T-cell (primary cell): ENCODE measurements around the gene TEX19. TPM values are rescaled to one million over a fixed set of nuclear protein-coding genes. Genes with fewer than 3 reads are reported as not detected.

Experiments
- ATAC-seq, 4 experiments: fragments of 200-7000 bp in 3 of 4; fragments of 150-1000 bp in 1 of 4; cut with Tn5 transposase; replicated peaks in 1 of 4; 1 replicate in 3 of 4; 2 replicates in 1 of 4; pipeline ENCODE4 v1.10.0; 2021; ENCODE audit warnings: moderate library complexity in 3 of 4, mild to moderate bottlenecking in 2 of 4, moderate number of reproducible peaks in 1 of 4
- CTCF ChIA-PET, 2 donors: fragments of 300-600 bp; sonication (Branson Sonifier 250); formaldehyde crosslinking; loops; one replicate each; lab custom pipeline; 2022; ENCODE audit warnings: antibody characterized with exemption in 2 of 2; lab: Charles Lee
- POLR2A ChIA-PET, 2 donors: fragments of 300-600 bp; sonication (Branson Sonifier 250); formaldehyde crosslinking; loops; one replicate each; lab custom pipeline; 2022; ENCODE audit warnings: antibody characterized with exemption in 2 of 2; lab: Charles Lee
- DNase-seq, 35 experiments: peaks; one replicate each; pipeline versions ENCODE4 v3.0.0 to v3.0.0-alpha.2; 2013 to 2023
- H3K27ac ChIP-seq: one replicate; pipeline ENCODE4 v1.5.1; 2013; ENCODE audit warnings: low read length
- H3K27me3 ChIP-seq, 2 experiments: replicated peaks in 1 of 2; 1 replicate in 1 of 2; 2 replicates in 1 of 2; pipeline versions ENCODE4 v1.6.1 to v1.7.0; 2013; ENCODE audit warnings: low read length in 1 of 2, mixed read lengths in 1 of 2; ENCODE audit not compliant: control insufficient read depth in 2 of 2, insufficient read depth in 2 of 2; ENCODE audit errors: extremely low read depth in 1 of 2
- H3K36me3 ChIP-seq, 2 donors: 1 replicate in 1 of 2; 2 replicates in 1 of 2; pipeline versions ENCODE4 v1.6.1 to v1.7.0; 2013; ENCODE audit warnings: low read length in 1 of 2; ENCODE audit not compliant: control insufficient read depth in 2 of 2, insufficient read depth in 1 of 2; ENCODE audit errors: extremely low read depth in 1 of 2
- H3K4me1 ChIP-seq, 2 experiments: 1 replicate in 1 of 2; 2 replicates in 1 of 2; pipeline versions ENCODE4 v1.6.1 to v1.7.0; 2013; ENCODE audit warnings: low read length in 2 of 2, mixed read lengths in 1 of 2; ENCODE audit not compliant: insufficient read depth in 2 of 2, control insufficient read depth in 1 of 2; ENCODE audit errors: extremely low read depth in 1 of 2
- H3K4me3 ChIP-seq, 2 donors: 1 replicate in 1 of 2; 2 replicates in 1 of 2; pipeline versions ENCODE4 v1.5.1 to v1.7.0; 2013; ENCODE audit warnings: mild to moderate bottlenecking in 2 of 2, low read length in 1 of 2, moderate library complexity in 1 of 2; ENCODE audit not compliant: control insufficient read depth in 1 of 2; ENCODE audit errors: extremely low read depth in 1 of 2
- H3K9me3 ChIP-seq: 2 replicates; pipeline ENCODE4 v1.7.0; 2013
- H3K27ac Mint-ChIP-seq, 2 donors: one replicate each; pipeline ENCODE4 v1.8.0; 2020 to 2021; ENCODE audit warnings: mild to moderate bottlenecking in 2 of 2, mixed read lengths in 2 of 2
- H3K27me3 Mint-ChIP-seq, 2 donors: one replicate each; pipeline ENCODE4 v1.8.0; 2021 to 2022; ENCODE audit warnings: mixed read lengths in 2 of 2
- H3K36me3 Mint-ChIP-seq: one replicate; pipeline ENCODE4 v1.8.0; 2021; ENCODE audit warnings: mixed read lengths
- H3K4me1 Mint-ChIP-seq, 3 donors: one replicate each; pipeline ENCODE4 v1.8.0; 2020 to 2022; ENCODE audit warnings: mixed read lengths in 3 of 3, mild to moderate bottlenecking in 1 of 3
- H3K4me3 Mint-ChIP-seq, 3 donors: one replicate each; pipeline ENCODE4 v1.8.0; 2020 to 2022; ENCODE audit warnings: mild to moderate bottlenecking in 3 of 3, mixed read lengths in 3 of 3, moderate library complexity in 3 of 3
- H3K9me3 Mint-ChIP-seq, 3 donors: one replicate each; pipeline ENCODE4 v1.8.0; 2020 to 2022; ENCODE audit warnings: mixed read lengths in 3 of 3
- WGBS: methylation state at CpG from one replicate; pipeline ENCODE4 v1.1.5; 2013; ENCODE audit warnings: missing lambda C conversion rate; ENCODE audit not compliant: insufficient coverage; 5-methylcytosine and 5-hydroxymethylcytosine counted together
- total RNA-seq, 35 experiments: library from RNA in 6 of 35; stranded (reverse) in 6 of 35; fragments of 120-200 nt in 1 of 35; gene quantifications; one replicate each; pipeline versions ENCODE4 v1.2.1 to v1.2.4 and lab custom pipeline; 2013 to 2026

Gene TEX19
- total RNA-seq, 5 donors from 2014 or later (not counting 1 experiment from before 2014, with no cell fraction given): not detected

DNA sequence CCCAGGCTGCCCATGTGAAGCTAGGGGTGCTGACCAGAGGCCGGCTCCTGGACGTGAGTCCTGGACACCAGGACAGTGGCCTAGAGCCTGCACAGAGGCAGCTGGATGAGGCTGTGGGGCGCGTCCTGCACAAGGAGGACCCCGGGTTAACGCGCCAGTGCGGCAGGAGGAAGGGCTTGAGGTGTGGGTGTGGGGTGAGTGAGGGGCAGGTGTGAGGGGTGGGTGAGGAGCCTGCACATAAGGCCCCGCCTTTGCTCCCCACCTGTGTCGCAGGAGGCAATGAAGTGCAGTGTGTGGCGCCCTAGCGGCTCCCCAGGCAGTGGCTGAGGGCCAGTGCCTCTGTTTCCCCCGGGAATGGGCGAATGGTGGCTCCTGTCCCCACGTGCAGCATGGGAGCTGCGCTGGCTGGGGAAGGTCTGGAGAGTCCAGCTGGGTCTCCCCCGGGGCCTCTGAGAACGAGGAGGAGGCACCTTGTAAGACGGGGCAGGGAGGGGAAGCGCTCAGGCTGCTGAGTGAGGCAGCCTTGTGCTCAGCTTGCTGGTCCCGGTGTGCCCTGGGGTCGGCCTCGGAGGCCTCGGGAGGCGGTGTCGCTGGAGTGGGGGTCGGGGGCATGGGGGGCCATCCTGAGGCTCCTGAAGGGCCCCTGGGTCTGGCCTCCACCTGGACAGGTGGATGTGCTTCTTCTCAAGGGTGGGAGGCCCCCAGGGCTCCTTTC lies 44.9 kb upstream of the TEX19 start:
- H3K4me3 Mint-ChIP-seq: no peak overlapping the region
- Histone ChIP-seq H3K4me3 (no peak overlapping the region), H3K27me3 (peaks cover 0 to 9% of the 10 kb centered on the region in 2 experiments), H3K36me3 (peaks cover 4 to 16% of the 10 kb centered on the region in 2 donors), H3K9me3 (no peaks in the 10 kb centered on the region), H3K27ac (peak overlapping the region; percentile 29), H3K4me1 (peaks cover 9 to 51% of the 10 kb centered on the region in 2 experiments)
- ATAC-seq (no peak), DNase-seq (no peak)
- H3K36me3 Mint-ChIP-seq: peaks cover 4% of the 10 kb centered on the region
- H3K27ac Mint-ChIP-seq: peak overlapping the region in 1 of 2 donors; percentile 91
- CTCF ChIA-PET: no interaction called here
- 84% methylated on average over 19 of the region's 27 CpGs for WGBS
- peaks cover 19 to 27% (median 19%) of the 10 kb centered on the region in 3 donors for H3K4me1 Mint-ChIP-seq
- POLR2A ChIA-PET: interaction anchor here in 1 of 2 donors (0.6 kb wide), 1 partner anchor 68 kb away, joined by 3 read pairs; no protein-coding TSS in a partner anchor
- no peaks in the 10 kb centered on the region for H3K9me3 Mint-ChIP-seq
- no peaks in the 10 kb centered on the region for H3K27me3 Mint-ChIP-seq

DNA sequence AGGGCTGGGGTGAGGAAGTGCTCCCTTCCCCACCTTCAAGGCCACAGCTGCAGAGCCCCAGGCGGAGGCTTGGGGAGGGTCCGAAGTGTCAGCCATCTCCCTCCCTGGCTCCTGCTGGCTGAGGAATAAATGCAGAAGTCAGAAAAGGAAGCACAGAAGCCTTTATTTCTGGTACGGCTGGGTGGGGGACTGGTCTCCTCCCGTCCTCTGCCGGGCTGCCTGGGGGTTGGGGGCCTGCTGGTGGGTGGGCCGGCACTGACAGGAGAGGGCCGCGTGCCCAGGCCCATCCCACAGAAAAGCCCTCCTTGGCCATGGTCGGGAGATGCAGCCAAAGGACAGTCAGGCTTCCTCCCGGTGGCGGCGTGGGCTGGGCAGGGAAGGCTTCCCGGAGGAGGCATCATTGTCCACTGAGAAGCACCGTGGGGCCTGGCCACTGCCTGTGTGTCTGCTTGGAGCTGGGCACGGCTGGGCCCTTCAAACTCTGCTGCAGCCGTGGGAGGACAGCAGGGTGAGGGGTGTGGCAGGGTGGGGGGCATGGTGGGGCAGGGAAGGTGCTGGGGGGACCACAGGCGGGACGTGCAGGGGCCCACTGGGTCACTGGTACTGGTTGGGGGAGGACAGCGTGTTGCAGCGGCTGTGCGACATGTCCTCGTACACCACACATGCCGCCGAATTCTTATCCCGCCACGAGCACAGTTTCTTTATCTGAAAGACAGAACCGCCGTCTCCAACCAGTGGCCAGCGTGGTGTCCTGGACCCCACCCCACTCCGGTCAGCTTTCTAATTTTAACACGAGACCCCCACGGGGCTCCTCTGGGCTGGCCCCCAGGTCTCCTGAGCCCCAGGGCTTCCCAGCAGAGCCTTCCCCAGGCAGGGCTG lies 44.1 kb upstream of the TEX19 start:
- Histone ChIP-seq H3K4me1 (peaks cover 9 to 51% of the 10 kb centered on the region in 2 experiments), H3K36me3 (peaks cover 4 to 16% of the 10 kb centered on the region in 2 donors), H3K9me3 (no peaks in the 10 kb centered on the region), H3K27me3 (peaks cover 0 to 9% of the 10 kb centered on the region in 2 experiments), H3K27ac (peak overlapping the region; percentile 49), H3K4me3 (peak overlapping the region; percentile 67 to 95)
- Mint-ChIP-seq H3K27me3 (no peaks in the 10 kb centered on the region), H3K27ac (peak overlapping the region in 1 of 2 donors; percentile 91), H3K9me3 (no peaks in the 10 kb centered on the region), H3K36me3 (peaks cover 4% of the 10 kb centered on the region), H3K4me3 (peak overlapping the region in 2 of 3 donors; percentile 86 to 88), H3K4me1 (peaks cover 18 to 24% (median 19%) of the 10 kb centered on the region in 3 donors)
- POLR2A ChIA-PET: interaction anchor here in 1 of 2 donors (0.5 kb wide), 1 partner anchor 20 kb away, joined by 4 read pairs; no protein-coding TSS in a partner anchor
- CTCF ChIA-PET: no interaction called here
- DNase-seq: no peak
- WGBS: 69% methylated on average over 27 of the region's 32 CpGs
- ATAC-seq: no peak

DNA sequence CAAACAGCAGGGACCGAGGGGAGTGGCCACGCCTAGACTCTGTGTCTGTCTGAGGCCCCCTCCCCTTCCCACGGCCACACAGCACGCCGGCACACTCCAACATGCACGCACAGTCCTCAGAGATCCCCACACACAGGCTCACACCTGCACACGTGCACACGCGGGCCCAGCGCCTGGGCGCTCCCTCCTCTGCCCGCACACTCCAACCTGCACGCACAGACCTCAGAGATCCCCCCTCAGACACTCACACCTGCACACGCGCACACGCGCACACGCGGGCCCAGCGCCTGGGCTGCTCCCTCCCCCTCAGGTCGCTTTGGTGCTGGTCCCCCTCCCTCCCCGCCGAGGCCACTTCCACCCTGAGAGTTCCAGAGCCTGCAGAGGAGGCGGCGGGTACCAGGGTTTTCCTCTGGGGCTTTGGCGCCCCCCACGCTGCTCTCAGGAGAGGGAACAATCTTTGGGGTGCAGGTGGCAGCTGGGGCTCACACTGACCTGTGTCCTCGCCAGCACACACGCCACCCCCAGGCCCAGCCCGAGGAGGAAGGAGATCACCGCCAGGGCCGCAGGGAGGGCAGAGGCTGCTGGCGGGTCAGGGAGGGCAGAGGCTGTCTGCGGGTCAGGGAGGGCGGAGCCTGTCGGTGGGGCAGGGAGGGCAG lies 43.2 kb upstream of the TEX19 start:
- ChIA-PET POLR2A (no interaction called here), CTCF (no interaction called here)
- Histone ChIP-seq H3K36me3 (peaks cover 4 to 16% of the 10 kb centered on the region in 2 donors), H3K4me3 (peak overlapping the region; percentile 67 to 95), H3K9me3 (no peaks in the 10 kb centered on the region), H3K27me3 (peaks cover 0 to 5% of the 10 kb centered on the region in 2 experiments), H3K27ac (peak overlapping the region; percentile 73), H3K4me1 (peaks cover 9 to 59% of the 10 kb centered on the region in 2 experiments)
- Mint-ChIP-seq H3K4me3 (peak overlapping the region in 2 of 3 donors; percentile 86 to 88), H3K4me1 (peaks cover 18 to 23% (median 20%) of the 10 kb centered on the region in 3 donors), H3K27me3 (no peaks in the 10 kb centered on the region), H3K27ac (peak overlapping the region; percentile 91 to 95), H3K36me3 (peaks cover 4% of the 10 kb centered on the region), H3K9me3 (no peaks in the 10 kb centered on the region)
- DNase-seq: peak in 32 of 35 experiments; percentile 32 to 73 (median 55)
- whole genome bisulfite sequencing: under 1% methylated on average over 32 of the region's 36 CpGs
- peak; percentile 58 to 72 (median 66) for ATAC-seq

DNA sequence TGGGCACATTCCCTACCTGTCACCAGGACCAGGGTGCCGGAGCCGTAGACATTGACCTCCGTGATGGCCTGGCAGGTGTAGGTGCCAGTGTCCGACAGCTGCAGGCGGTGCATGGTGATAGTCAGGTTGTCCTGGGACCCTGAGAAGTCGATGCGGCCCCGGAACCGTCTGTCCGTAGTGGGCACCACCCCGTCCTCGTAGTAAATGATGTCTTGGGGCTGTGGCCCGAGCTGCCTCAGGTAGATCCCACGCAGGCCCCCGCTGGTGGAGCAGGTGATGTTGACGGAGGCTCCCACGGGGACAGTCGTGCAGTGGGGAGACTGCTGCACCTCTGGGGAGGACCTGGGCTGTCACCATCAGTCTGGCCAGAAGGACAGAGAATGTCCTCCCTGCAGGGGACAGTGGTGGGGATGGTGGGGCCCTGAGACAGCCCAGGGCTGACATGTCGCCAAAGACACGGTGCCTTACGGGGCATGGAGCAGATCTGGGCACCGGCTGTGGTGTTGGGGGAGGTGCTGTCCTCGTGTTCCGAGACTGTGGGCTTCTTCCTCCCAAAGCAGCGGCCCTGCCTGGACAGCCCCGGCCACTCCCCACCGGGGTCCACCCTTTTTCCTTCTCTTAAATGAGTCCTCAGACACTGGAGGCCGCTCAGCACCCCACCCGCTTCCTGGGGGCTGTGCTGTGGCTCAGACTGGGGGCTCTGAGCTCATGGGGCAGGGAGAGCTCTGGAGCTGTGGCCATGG lies 42.2 kb upstream of the TEX19 start:
- Histone ChIP-seq H3K4me3 (peak overlapping the region; percentile 67 to 95), H3K36me3 (peaks cover 4 to 16% of the 10 kb centered on the region in 2 donors), H3K27ac (peak overlapping the region; percentile 73), H3K4me1 (peaks cover 10 to 68% of the 10 kb centered on the region in 2 experiments), H3K9me3 (no peaks in the 10 kb centered on the region), H3K27me3 (peaks cover 0 to 7% of the 10 kb centered on the region in 2 experiments)
- H3K27ac Mint-ChIP-seq: peak overlapping the region; percentile 91 to 95
- H3K9me3 Mint-ChIP-seq: no peaks in the 10 kb centered on the region
- H3K4me3 Mint-ChIP-seq: peak overlapping the region in 2 of 3 donors; percentile 86 to 88
- CTCF ChIA-PET: interaction anchor here (0.6 to 1.3 kb wide), 7 partner anchors 15 to 111 kb away, joined by 3 to 6 read pairs (median 3); no protein-coding TSS in a partner anchor
- H3K27me3 Mint-ChIP-seq: no peaks in the 10 kb centered on the region
- ATAC-seq: peak; percentile 26 to 34 (median 32)
- peaks cover 4% of the 10 kb centered on the region for H3K36me3 Mint-ChIP-seq
- peak in 5 of 35 experiments; percentile 23 to 53 (median 45) for DNase-seq
- H3K4me1 Mint-ChIP-seq: peaks cover 23 to 27% (median 27%) of the 10 kb centered on the region in 3 donors
- POLR2A ChIA-PET: interaction anchor here (0.6 to 0.8 kb wide), 4 partner anchors 10 to 24 kb away, joined by 3 to 6 read pairs (median 4); no protein-coding TSS in a partner anchor
- WGBS: 34% methylated on average over 16 of the region's 29 CpGs

DNA sequence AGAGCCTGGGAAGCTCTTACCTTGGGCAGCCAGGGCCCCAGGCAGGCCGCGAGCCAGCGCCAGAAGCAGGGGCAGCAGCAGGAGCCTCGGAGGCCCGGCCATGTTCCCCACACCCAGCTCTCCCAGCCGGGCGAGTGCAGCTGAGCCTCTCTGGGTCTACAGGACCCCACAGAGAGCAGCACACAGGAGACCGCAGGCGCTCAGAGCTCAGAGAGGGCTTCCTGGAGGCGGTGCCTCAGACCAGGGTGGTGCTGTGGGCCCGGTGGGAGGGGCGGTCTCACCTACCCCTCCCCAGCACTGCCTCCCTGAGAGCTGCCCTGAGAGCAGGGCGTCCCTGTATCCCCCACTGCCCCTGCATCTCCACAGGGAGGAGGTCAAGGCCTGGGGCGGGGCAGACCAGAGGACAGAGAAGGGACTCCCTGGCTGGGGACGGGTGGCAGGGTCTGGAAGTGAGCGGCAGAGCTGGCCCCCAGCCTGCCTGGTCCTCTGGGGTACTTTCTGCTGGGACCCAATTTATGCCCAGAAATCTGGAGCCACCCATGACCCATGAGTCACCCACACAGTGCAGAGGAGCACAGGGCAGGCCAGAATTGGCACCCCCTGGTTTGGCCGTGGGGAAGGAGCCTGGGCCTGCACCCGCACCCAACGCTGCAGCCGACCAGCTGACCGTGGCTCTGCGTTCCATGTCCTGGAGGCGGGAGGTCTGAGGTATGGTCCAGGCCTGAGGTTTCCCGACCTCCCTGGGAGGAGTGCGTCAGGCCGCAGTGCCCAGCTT lies 41.5 kb upstream of the TEX19 start, which contains the start of gene CD7:
Gene CD7 (minus strand): TSS at position 215 of the 775 bp plus-strand sequence. CDS start 113 bp downstream, at position 102.
- ATAC-seq: peak; percentile 76 to 80 (median 77)
- H3K9me3 Mint-ChIP-seq: no peaks in the 10 kb centered on the region
- H3K36me3 Mint-ChIP-seq: peaks cover 4% of the 10 kb centered on the region
- H3K9me3 ChIP-seq: no peaks in the 10 kb centered on the region
- ChIA-PET CTCF (interaction anchor here (0.6 to 1.3 kb wide), 8 partner anchors 15 to 111 kb away, joined by 3 to 6 read pairs (median 4); no protein-coding TSS in a partner anchor), POLR2A (interaction anchor here (0.6 to 0.8 kb wide), 4 partner anchors 10 to 25 kb away, joined by 3 to 6 read pairs (median 4); no protein-coding TSS in a partner anchor)
- H3K27ac Mint-ChIP-seq: peak within 1 kb of the TSS; percentile 91 to 95
- H3K4me3 ChIP-seq: peak within 1 kb of the TSS; percentile 67 to 95
- peaks cover 0 to 15% of the 10 kb centered on the region in 2 experiments for H3K27me3 ChIP-seq
- DNase-seq: peak in 34 of 35 experiments; percentile 52 to 82 (median 72)
- no peaks in the 10 kb centered on the region for H3K27me3 Mint-ChIP-seq
- H3K4me3 Mint-ChIP-seq: peak within 1 kb of the TSS in 2 of 3 donors; percentile 86 to 88
- peaks cover 10 to 75% of the 10 kb centered on the region in 2 experiments for H3K4me1 ChIP-seq
- H3K27ac ChIP-seq: peak within 1 kb of the TSS; percentile 73
- WGBS: 62% methylated on average over 21 of the region's 26 CpGs
- peaks cover 4 to 16% of the 10 kb centered on the region in 2 donors for H3K36me3 ChIP-seq
- H3K4me1 Mint-ChIP-seq: peaks cover 27 to 31% (median 28%) of the 10 kb centered on the region in 3 donors
